Measurements from ENCODE around the gene EIF4B. TPM values are rescaled to one million over a fixed set of nuclear protein-coding genes. Genes with fewer than 3 reads are reported as not detected.

The EIF4B gene
- total RNA-seq, 1 donor from 2014 or later, result 324 TPM

DNA sequence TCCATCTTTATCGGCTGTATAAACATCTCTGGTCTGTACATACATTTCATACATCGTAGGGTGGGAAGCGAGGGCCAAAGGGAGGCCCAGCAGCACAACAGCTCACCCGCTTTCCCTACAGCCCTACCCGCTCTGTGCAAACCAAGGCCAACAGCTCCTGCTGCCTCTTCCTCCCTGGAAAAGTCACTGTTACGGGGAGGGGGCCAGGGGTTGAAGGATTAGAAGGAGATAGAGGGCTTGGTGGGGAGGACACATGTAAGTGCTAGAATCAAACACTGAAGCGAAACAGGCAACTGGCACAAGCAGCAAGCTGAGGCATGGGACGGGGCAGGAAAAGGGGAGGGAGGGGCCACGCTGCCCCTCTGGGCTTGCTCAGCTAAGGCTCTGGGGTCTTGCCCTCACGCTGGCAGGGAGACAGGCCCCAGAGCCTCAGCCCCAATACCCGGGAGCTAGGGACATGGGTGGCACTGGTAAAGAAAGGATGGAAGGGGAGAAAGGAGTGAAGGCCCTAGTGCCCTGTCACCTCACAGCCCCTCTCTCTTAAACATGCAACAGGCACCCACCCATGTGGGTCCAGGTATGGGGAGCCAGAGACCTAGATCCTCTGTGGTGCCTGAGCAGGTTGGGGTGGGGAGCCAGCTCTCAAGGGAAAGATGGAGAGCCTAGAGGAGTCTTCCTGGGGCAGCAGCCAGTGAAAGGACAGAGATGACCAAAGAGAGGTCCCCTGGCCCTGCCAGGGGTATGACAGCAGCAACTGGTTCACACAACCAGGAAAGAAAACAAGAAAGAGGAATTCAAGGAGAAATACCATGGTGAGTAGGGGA lies 58.6 kb downstream of the EIF4B start:
- peak; percentile 59 for DNase-seq (ENCODE audit: low spot score)
- intact Hi-C loops (cut with DNase I), result no loop called here

DNA sequence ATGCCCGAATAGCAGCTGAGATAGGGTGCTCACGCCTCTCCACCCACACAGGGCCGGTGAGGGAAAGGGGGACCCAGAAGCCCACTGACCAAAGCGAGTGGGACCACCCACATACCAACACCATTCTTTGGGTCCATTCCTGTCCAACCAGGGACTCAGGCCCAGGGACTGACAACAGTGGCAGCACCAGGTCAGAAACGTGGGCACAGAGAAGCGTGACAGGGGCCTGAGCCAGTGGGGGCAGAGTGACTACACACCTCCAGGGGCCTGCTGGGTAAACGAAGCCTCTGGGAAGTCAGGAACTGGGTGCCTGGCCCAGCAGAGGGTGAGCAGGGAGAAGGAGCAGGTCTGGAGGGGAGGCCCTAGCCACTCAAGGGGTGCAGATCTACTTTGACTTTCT lies 59.2 kb downstream of the EIF4B start:
- intact Hi-C loops (cut with DNase I), result no loop called here
- peak; percentile 36 for DNase-seq (ENCODE audit: low spot score)

DNA sequence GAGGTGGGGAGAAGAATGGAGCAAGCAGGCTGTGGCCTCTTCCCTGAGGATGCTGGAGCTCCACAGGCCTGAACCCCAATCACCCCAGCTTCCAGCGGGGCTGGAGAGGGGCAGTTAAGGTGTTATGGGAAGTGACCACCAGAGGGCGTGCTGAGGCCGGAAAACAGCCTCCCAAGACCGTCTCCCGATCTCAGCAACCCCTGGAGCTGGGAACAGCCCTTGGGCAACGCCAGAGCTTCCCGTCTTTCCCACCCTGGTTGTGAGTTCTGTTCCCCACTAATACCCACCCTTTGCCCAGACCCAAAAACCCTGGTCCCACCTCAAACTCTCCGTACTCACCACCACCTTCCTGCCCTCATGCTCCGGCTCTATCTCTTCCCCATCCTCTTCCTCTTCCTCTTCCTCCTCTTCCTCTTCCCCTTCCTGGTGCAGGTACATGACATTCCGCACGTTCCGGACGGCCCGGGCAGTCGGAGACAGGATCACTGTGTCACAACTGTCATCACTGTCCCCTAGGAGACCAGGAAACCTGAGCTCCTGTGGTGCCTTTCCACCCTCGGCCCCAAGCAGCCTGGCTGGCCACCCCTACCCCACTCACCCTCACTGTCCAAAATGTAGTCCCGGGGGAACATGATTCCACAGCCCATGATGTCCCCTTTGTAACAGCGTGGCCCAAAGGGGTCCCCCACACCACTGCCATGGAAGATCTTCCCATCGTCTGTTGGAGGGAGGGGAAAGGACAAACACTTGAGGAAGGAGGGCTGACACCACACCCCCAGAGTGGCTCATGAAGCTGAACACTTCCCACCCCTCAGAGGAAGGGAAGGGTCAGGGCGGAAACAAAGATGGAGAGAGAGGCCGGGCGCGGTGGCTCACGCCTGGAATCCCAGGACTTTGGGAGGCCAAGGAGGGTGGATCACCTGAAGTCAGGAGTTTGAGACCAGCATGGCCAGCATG lies 60.0 kb downstream of the EIF4B start:
- DNase-seq (ENCODE audit: low spot score), result peak; percentile 88
- intact Hi-C loops (cut with DNase I), result loop anchor here (1.0 to 2.0 kb wide), 2 partner anchors 33 to 131 kb away; no protein-coding TSS in a partner anchor

DNA sequence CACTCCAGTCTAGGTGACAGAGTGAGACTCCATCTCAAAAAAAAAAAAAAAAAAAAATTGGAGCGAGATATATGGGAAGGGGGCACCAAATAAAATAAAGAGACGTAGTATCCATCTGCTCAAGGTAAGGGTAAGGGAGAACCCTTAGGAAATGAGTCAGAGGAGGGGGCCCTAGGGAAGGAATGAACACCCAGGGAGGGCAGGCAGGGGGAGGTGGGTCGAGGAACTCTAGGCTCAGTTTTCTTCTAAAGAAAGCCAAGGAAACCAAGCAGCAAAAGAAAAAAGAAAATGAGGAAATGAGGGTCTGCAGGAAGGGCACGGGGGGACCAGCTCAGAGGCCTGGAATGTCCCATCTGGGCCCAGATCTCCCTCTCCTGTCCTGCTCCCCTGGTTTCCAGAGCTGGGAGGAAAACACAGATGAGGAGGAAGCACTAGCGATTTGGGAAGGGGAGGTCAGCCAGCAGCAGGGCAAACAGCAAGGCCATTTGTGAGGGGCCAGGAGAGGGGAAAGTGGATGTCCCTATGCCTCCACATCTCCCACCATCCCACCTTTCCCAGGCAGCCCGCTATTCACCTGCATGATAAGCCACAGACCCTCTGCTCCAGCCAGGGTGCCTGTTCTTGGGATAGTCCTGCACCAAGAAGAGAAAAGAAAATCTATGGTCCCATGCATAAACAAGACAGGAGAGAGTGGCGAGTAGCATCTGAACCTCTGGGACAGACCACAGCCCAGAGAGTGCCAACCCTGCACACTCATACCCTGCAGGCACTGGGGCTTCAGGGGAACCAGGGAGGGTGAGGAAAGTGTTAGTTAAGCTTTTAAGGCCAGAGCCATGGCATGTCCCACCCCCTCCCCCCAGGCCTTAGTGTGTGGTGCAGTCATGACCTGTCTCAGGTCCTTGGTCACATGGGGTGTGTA lies 61.1 kb downstream of the EIF4B start:
- intact Hi-C loops (cut with DNase I), result loop anchor here (2.0 kb wide), 1 partner anchor 129 kb away; no protein-coding TSS in a partner anchor
- DNase-seq (ENCODE audit: low spot score), result peak; percentile 57

DNA sequence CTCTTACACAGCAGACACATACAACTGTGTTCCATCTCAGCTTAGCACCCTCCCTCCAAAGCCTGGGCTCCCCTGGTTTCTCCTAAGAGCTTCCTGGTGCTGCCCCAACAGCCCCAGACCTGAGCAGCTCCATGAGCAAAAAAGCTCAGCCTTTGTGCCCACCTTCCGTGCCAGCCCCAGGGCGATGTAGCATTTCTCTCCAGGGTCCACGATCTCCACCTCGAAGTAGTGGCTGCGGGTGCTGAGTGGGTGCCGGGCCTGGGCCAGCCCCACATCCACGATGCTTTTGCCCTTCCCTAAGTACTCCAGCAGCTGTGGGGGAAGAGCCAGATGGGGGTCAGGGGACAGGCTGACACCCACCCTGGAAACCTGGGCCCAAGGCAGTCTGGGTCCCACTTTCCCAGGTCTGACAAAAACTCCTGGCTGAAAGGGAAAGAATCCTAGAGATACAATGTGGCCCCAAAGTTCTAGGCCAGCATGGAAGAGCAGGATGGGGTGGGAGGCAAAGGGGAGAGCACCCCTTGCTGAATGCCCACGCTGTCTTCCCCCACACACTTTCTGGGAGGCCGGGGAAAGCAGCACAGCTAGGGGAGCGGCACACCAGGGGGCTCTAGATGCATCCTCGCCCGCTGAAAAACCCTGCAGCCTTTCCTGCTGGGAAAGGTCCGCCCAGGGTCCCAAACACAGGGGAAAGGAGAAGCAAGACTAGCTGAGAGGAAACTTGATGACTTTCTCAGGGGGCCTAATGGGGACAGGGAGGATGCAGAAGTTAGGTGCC lies 61.9 kb downstream of the EIF4B start:
- intact Hi-C loops (cut with DNase I), result loop anchor here (2.0 kb wide), 1 partner anchor 129 kb away; no protein-coding TSS in a partner anchor
- peak; percentile 70 for DNase-seq (ENCODE audit: low spot score)

DNA sequence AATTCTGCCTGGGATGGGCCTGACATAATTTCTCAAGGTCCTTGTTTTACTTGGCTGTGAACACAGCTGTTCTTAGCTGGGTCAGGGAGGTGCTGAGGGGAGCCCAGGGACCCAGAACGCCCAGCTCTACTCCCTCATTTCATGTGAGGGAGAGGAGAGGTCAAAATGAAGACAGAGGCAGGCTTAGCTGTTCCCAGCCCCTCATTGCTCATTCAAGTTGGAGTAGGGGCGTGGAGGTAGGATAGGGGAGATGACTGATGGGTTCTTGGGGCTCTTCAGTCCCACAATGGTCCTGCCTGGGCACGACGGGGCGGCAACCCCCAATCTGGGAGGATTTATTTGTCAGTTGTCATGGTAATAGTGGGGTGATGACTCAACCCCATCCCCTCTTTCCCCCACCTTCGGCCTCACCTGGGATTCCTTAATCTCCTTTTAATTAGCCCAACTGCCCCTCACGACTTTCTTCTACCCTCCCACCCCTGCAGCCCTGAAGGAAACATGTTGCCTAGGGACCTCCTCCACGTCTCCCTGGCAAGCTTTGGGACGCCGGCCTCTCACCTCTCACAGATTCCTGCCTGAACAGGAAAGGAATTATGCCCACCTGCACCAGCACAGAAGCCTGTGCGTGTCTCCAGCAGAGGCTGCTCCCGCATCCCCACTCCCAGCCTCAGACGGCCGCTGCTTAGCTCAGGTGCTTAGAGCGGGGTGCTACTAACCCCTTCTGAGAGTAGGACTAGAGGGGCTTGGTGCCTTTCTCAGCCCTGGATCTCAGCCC lies 62.7 kb downstream of the EIF4B start:
- intact Hi-C loops (cut with DNase I), result no loop called here
- peak; percentile 66 for DNase-seq (ENCODE audit: low spot score)

DNA sequence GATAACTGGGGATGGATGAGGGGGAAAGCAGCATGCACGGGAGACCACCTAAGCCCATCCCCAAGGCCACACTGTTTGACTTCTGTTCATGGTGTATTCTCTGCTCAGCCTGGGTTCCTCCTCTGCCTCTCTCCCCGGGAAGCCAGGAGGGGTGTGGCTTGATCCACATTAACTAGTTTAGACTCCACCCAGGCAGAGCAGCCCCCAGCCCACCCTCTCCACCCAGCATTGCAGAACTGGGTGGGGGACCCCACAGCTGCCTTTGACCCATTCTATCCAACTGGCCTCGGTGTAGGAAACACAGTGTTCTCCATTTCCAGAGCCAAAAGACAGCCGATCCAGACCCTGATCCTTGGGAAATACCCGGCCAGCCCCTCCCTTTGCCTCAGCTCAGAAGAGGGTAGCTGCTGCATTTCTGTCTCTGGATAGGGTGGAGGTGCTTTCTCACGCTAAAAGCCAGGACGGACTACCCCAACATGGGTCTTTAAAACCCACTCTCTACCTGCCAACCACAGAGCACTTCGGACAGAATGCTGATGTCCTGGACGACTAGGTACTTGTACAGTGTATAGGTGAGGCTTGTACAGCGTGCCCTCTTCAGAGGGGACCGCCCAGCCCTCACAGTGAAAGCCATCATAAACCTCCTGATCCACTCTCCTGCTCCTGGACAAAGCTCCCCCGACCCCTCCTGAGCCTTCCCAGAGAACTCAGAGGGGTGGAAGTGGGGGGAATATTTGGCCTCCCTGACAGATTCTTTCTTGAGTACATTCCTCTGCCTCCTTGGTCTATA lies 63.6 kb downstream of the EIF4B start:
- intact Hi-C loops (cut with DNase I), result no loop called here
- DNase-seq (ENCODE audit: low spot score), result peak; percentile 65

DNA sequence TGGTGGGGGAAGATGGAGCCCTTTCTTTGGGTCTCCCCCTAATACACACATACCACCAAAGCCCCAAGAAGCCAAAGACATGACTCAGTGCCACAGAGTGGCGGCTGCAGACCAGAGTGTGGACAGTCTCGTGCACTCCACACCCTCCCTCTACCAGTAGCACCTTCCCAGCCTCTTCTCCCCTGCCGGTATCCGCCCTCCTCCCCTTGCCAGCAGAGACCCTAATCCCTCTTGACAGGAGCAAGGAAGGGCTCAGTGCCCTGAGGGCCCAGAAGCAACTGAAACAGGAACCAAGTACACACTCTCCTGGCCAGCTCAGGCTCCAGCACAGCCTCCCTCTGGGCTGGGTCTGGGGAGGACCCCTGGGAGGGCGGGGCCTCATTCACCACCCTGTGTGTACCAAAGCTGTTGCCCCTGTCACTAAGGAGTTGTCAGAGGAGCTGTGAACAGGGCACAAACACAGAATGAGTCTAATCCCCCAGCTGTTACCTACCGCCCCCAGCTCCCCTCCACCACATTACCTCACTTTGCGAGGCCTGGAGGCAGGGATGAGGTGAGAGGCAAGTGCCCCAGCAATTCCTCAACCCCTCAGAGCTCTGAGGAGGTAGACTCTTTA lies 64.7 kb downstream of the EIF4B start:
- DNase-seq (ENCODE audit: low spot score), result peak; percentile 74
- intact Hi-C loops (cut with DNase I), result no loop called here

DNA sequence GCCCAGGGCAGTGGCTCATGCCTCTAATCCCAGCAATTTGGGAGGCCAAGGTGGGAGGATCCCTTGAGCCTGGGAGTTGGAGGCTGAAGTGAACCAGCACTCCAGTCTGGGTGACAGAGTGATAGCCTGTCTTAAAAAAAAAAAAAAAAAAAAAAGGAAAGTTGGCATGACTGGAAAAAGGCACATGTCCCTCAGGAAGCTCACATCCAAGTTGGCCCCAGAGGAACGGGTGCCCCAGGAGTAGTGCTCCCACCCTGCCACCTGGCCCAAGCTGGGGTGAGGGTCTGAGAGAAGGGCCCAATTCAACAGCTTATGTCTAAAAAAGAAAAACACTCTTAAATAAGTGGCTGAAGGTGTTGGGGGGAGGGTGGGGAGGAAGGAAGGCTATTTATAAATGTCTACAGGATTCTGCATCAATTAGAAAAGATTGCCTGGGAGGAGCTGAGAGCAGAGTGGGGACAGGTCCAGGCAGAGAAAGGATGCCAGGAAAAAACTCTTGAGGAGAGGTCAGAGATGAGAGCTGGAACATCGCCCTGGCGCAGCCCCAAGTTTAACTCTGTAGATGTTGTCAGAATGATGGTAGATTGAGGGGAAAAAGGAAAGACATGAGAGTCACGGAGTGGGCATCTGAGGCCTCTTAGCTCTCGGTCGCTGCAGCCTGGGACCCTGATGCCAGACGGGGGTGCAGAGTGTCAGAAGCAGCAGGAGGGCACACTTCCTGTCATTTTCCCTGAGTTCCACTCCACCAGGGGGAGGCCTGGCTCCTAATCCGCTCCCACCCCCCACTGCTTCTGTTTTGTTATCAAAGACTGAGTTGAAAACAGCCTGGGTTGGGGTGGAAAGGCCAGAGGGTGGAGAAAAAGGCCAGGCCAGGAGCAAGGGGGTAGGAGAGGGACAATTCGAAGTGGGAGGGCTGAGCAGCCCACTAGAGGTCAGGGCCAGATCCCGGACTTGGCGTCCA lies 65.6 kb downstream of the EIF4B start:
- intact Hi-C loops (cut with DNase I), result no loop called here
- DNase-seq (ENCODE audit: low spot score), result peak; percentile 75

DNA sequence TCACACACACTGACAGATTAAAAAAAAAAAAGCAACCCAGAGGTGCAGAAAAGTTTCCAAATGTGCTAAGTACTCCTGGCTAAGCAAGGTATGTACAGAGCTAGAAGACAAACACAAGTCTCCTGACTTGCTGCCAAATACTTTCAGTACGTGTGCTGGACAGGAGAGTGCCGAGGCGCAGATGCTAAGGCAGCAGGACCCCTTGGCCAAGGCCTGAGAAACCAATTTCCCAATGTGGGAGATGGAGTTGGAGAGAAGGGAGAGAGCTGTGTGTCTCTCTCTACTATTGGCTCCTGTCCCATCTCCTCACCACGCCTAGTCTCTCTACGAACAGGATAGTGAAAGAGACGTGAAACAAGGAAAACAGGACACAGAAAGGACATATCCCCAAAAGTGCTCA lies 67.6 kb downstream of the EIF4B start:
- peak; percentile 1 for DNase-seq (ENCODE audit: low spot score)
- intact Hi-C loops (cut with DNase I), result no loop called here

DNA sequence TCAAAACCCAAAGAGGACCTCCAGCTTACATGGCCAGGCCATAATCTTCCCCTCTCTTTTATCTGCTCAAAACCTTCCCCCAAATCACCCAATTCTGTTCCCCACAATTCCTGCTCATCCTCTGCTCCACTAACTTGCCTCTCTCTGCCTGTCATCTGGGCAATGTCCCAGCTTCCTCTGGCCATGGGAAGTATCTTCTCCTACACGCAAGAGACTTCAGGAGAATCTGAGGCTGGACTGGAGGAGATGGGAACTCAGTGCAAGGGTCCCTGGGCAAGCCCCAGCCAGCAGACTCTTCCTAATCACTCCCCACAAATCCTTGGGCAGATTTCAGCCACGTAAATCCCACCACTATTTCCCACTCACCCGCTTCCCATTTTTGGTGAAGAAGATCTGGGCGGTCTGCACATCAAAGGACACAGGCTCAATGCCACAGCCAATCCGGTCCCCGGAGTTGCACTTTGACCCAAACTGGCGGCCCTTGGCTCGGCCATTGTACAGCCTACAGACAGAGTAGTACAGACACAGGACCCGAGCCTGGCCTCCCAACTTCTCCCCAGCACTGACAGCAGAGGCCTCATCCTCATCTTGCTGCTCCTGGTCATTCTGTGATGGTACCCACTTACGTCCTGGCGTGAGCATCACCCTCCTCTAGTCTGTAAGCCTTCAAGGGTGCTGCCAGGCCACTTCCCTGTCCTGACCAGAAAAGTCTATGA lies 68.2 kb downstream of the EIF4B start:
- intact Hi-C loops (cut with DNase I), result no loop called here
- peak; percentile 66 for DNase-seq (ENCODE audit: low spot score)

DNA sequence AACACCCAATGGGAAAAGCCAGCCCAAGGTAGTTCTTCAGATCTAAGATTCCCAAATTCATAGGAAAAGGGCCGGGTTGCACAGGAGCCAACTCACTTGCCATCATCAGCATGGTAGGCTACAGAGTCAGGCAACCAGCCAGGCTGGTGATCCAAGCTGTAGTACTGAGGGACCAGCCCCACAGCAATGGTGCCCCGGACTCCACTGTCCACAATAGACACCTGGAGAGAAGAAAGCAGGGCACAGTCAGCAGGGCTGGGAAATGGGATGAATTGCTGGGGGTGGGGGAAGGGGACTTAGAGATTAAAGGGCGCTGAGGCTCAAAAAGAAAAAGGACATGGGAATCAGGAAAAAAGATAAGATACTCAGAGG lies 68.7 kb downstream of the EIF4B start:
- intact Hi-C loops (cut with DNase I), result no loop called here
- DNase-seq (ENCODE audit: low spot score), result peak; percentile 57

DNA sequence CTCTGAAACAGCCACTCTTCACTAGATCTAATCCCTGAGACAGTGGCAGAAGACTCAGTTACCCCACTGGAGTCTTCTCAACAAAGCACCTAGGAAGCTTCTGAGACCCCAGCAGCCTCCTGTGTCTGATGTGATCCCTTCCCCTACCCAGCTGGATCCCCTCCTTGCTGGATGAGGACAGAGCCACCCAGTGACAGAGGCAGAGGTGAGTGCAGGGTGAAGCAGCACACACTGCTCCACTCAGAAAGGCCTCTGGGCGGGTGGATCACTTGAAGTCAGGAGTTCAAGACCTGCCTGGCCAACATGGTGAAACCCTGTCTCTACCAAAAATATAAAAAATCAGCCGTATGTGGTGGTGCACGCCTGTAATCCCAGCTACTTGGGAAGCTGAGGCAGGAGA lies 70.2 kb downstream of the EIF4B start:
- peak; percentile 31 for DNase-seq (ENCODE audit: low spot score)
- intact Hi-C loops (cut with DNase I), result no loop called here

DNA sequence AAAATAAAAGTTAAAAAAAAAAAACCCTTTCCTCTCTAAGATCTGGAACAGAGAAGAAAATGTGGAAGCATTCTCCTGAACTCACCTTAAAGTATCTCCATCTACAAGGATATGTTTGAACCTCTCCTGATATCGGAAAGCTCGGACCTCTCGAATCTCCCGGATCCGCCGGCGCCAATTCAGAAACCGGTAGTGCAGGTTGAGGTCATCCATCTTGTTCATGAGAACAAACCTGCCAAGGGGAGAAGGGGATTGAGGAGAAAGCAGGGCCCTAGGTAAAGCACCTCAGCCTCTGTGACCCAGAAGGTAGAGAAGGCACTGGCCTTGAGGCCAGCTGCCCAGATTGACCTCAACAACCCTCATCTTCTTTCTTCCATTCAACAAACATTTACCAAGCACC lies 70.8 kb downstream of the EIF4B start:
- DNase-seq (ENCODE audit: low spot score), result peak; percentile 1
- intact Hi-C loops (cut with DNase I), result no loop called here
